ENCODE measurements around the gene KCND1. TPM values are rescaled to one million over a fixed set of nuclear protein-coding genes. Genes with fewer than 3 reads are reported as not detected.
A peak's percentile ranks its signal among the peaks of the same experiment; 100 is the strongest.

The KCND1 gene
- polyA plus RNA-seq, 1 experiment, result 1.2 TPM

GRCh38 chrX:48969471-48969870, 2.2 kb downstream of the KCND1 start:
- H3K9me3 ChIP-seq (ENCODE audit: control insufficient read depth, insufficient read depth, low read length), result no peaks in the 10 kb centered on the region; the same call in 1 of the 2 replicates
- POLR2A ChIA-PET, result no interaction called here
- no peak overlapping the region for H3K27ac ChIP-seq (ENCODE audit: low read depth, low read length)
- TF ChIP-seq CTCF (IDR thresholded peaks at IDR 0.05; ENCODE audit: low read depth, low read length), result no peak
- no peaks in the 10 kb centered on the region for H3K27me3 ChIP-seq (ENCODE audit: control insufficient read depth, insufficient read depth, low read length)
- CTCF ChIA-PET, result no interaction called here
- DNase-seq (ENCODE audit: low read depth, low spot score), result no peak
- no peak overlapping the region for H3K4me3 ChIP-seq (ENCODE audit: low read depth, low read length)

- no peak for TF ChIP-seq CTCF (IDR thresholded peaks at IDR 0.05; ENCODE audit: low read depth, low read length)
- ChIA-PET POLR2A (no interaction called here), CTCF (no interaction called here)
- H3K27me3 ChIP-seq (ENCODE audit: control insufficient read depth, insufficient read depth, low read length), result no peaks in the 10 kb centered on the region
- H3K9me3 ChIP-seq (ENCODE audit: control insufficient read depth, insufficient read depth, low read length), result no peaks in the 10 kb centered on the region; the same call in 1 of the 2 replicates
- no peak overlapping the region for H3K27ac ChIP-seq (ENCODE audit: low read depth, low read length)
- no peak overlapping the region for H3K4me3 ChIP-seq (ENCODE audit: low read depth, low read length)
- DNase-seq (ENCODE audit: low read depth, low spot score), result no peak
Observed at GRCh38 chrX:48968377-48968776, 3.3 kb downstream of the KCND1 start.

GRCh38 chrX:48966796-48967579, 4.7 kb downstream of the KCND1 start:
- TF ChIP-seq CTCF (IDR thresholded peaks at IDR 0.05; ENCODE audit: low read depth, low read length), result no peak

GRCh38 chrX:48965959-48966358, 5.7 kb downstream of the KCND1 start:
- Histone ChIP-seq H3K27me3 (ENCODE audit: control insufficient read depth, insufficient read depth, low read length) (no peaks in the 10 kb centered on the region), H3K27ac (ENCODE audit: low read depth, low read length) (no peak overlapping the region), H3K9me3 (ENCODE audit: control insufficient read depth, insufficient read depth, low read length) (no peaks in the 10 kb centered on the region; the same call in 1 of the 2 replicates), H3K4me3 (ENCODE audit: low read depth, low read length) (no peak overlapping the region)
- ChIA-PET POLR2A (interaction anchor here (0.6 to 0.9 kb wide), 2 partner anchors 50 to 68 kb away, joined by 3 to 4 read pairs; partner anchors contain the start of genes PQBP1 and TIMM17B), CTCF (no interaction called here)
- TF ChIP-seq CTCF (IDR thresholded peaks at IDR 0.05; ENCODE audit: low read depth, low read length), result no peak
- no peak for DNase-seq (ENCODE audit: low read depth, low spot score)

More at GRCh38 chrX:48966796-48967579, 4.7 kb downstream of the KCND1 start:
- Histone ChIP-seq H3K9me3 (ENCODE audit: control insufficient read depth, insufficient read depth, low read length) (no peaks in the 10 kb centered on the region; the same call in 1 of the 2 replicates), H3K27ac (ENCODE audit: low read depth, low read length) (peak overlapping the region; percentile 39), H3K27me3 (ENCODE audit: control insufficient read depth, insufficient read depth, low read length) (no peaks in the 10 kb centered on the region), H3K4me3 (ENCODE audit: low read depth, low read length) (no peak overlapping the region)
- no peak for DNase-seq (ENCODE audit: low read depth, low spot score)
- ChIA-PET POLR2A (interaction anchor here (0.6 to 0.9 kb wide), 4 partner anchors 8 to 107 kb away, joined by 3 to 4 read pairs (median 4); partner anchors contain the start of genes PQBP1, PRAF2 and TIMM17B), CTCF (no interaction called here)

- ChIA-PET CTCF (interaction anchor here (0.9 kb wide), 1 partner anchor 11 kb away, joined by 4 read pairs; no protein-coding TSS in a partner anchor), POLR2A (interaction anchor here (1.1 kb wide), 1 partner anchor 41 kb away, joined by 3 read pairs; the partner anchor contains the start of gene GRIPAP1)
- H3K9me3 ChIP-seq (ENCODE audit: control insufficient read depth, insufficient read depth, low read length), result no peaks in the 10 kb centered on the region
- no peak overlapping the region for H3K27ac ChIP-seq (ENCODE audit: low read depth, low read length)
- TF ChIP-seq CTCF (IDR thresholded peaks at IDR 0.05; ENCODE audit: low read depth, low read length), result no peak
- H3K27me3 ChIP-seq (ENCODE audit: control insufficient read depth, insufficient read depth, low read length), result no peaks in the 10 kb centered on the region
- H3K4me3 ChIP-seq (ENCODE audit: low read depth, low read length), result no peak overlapping the region
- DNase-seq (ENCODE audit: low read depth, low spot score), result no peak
Observed at GRCh38 chrX:48961585-48962091, 10.0 kb downstream of the KCND1 start.
